IPS DF 6.9 (cell line): ENCODE measurements around the gene TMEM44.

Experiments
- DNase-seq: peaks from one replicate; pipeline ENCODE4 v3.0.0-alpha.2; 2013; ENCODE audit warnings: low read depth, low spot score
- H3K27ac ChIP-seq: one replicate; pipeline ENCODE4 v1.5.1; 2013; ENCODE audit warnings: low read length, control low read depth
- H3K27me3 ChIP-seq: 2 replicates; pipeline ENCODE4 v1.6.1; 2013; ENCODE audit warnings: mild to moderate bottlenecking, low read length; ENCODE audit not compliant: control insufficient read depth, insufficient read depth
- H3K36me3 ChIP-seq: 2 replicates; pipeline ENCODE4 v1.6.1; 2013; ENCODE audit warnings: low read length; ENCODE audit not compliant: control insufficient read depth, insufficient read depth
- H3K4me1 ChIP-seq: 2 replicates; pipeline ENCODE4 v1.6.1; 2013; ENCODE audit warnings: low read length; ENCODE audit not compliant: control insufficient read depth, insufficient read depth
- H3K4me3 ChIP-seq: 2 replicates; pipeline ENCODE4 v1.5.1; 2013; ENCODE audit warnings: mild to moderate bottlenecking, low read length
- H3K9me3 ChIP-seq: 2 replicates; pipeline ENCODE4 v1.6.1; 2013; ENCODE audit warnings: low read length, inconsistent platforms; ENCODE audit not compliant: control insufficient read depth, insufficient read depth
- WGBS: extraction: QIAGEN DNeasy Blood & Tissue Kit; methylation state at CpG from one replicate; pipeline ENCODE4 v1.1.7; 2013; ENCODE audit warnings: mixed read lengths, missing lambda C conversion rate; ENCODE audit not compliant: insufficient read length, insufficient coverage; 5-methylcytosine and 5-hydroxymethylcytosine counted together

Gene TMEM44

GRCh38 chr3:194571491-194572142 lies 61.6 kb downstream of the TMEM44 start:
- Histone ChIP-seq H3K27ac (no peak overlapping the region), H3K9me3 (no peaks in the 10 kb centered on the region), H3K27me3 (no peaks in the 10 kb centered on the region), H3K36me3 (no peaks in the 10 kb centered on the region), H3K4me3 (no peak overlapping the region), H3K4me1 (no peaks in the 10 kb centered on the region)
- no peak for DNase-seq
- WGBS = no CpG with 5 or more reads among the region's 16 CpGs

GRCh38 chr3:194570898-194571297 lies 62.3 kb downstream of the TMEM44 start:
- no CpG with 5 or more reads among the region's 8 CpGs for WGBS
- no peaks in the 10 kb centered on the region for H3K4me1 ChIP-seq

GRCh38 chr3:194570235-194570634 lies 63.0 kb downstream of the TMEM44 start:
- no peaks in the 10 kb centered on the region for H3K9me3 ChIP-seq
- no peak for DNase-seq
- no peaks in the 10 kb centered on the region for H3K36me3 ChIP-seq
- H3K27ac ChIP-seq = no peak overlapping the region
- no CpG with 5 or more reads among the region's 13 CpGs for WGBS
- H3K4me3 ChIP-seq = no peak overlapping the region
- H3K4me1 ChIP-seq = no peaks in the 10 kb centered on the region
- no peaks in the 10 kb centered on the region for H3K27me3 ChIP-seq

More at GRCh38 chr3:194570898-194571297, 62.3 kb downstream of the TMEM44 start:
- Histone ChIP-seq H3K36me3 (no peaks in the 10 kb centered on the region), H3K27ac (no peak overlapping the region), H3K27me3 (no peaks in the 10 kb centered on the region), H3K9me3 (no peaks in the 10 kb centered on the region), H3K4me3 (no peak overlapping the region)
- DNase-seq = no peak

DNA sequence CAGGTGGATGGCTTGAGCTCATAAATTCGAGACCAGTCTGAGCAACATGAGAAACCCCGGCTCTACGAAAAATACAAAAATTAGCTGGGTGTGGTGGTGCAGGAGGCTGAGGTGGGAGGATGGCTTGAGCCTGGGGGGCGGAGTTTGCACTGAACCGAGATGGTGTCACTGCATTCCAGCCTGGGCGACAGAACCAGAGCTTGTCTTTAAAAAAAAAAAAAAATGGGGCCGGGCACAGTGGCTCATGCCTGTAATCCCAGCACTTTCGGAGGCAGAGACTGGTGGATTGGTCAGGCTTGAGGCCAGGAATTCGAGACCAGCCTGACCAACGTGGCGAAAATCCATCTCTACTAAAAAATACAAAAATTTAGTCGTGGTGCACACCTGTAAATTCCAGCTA lies 64.0 kb downstream of the TMEM44 start:
- no peaks in the 10 kb centered on the region for H3K27me3 ChIP-seq
- H3K36me3 ChIP-seq = no peaks in the 10 kb centered on the region
- no CpG with 5 or more reads among the region's 12 CpGs for WGBS
- H3K4me1 ChIP-seq = no peaks in the 10 kb centered on the region
- DNase-seq = no peak
- H3K4me3 ChIP-seq = no peak overlapping the region
- no peaks in the 10 kb centered on the region for H3K9me3 ChIP-seq
- no peak overlapping the region for H3K27ac ChIP-seq

DNA sequence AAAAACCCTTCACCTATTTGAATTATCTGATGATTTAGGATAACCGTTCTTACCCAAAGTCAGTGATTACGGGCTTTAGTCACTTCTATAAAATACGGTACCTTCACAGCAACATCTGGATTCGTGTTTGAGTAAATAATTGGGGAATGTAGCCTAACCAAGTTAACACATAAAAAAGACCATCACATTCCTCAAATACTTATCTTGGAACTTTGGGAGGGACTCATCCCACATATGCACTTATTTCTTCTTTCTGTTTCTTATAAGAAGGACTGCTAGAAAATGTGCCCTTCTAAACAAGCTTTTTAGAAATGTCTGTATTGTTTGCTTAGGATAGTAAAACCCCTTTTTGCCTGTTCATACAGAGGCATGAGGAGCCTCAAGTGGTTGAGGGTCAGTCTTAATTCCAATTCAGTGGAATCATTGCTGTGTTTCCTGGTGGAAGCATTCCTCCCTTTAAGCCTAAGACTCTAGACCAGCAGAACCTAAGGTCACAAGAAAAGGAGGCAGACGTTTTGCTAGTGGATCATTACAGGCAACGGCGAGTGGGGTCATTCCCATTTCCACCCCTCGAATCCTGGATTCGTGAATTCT lies 67.5 kb downstream of the TMEM44 start:
- Histone ChIP-seq H3K4me1 (no peaks in the 10 kb centered on the region), H3K36me3 (no peaks in the 10 kb centered on the region), H3K27me3 (no peaks in the 10 kb centered on the region), H3K27ac (no peak overlapping the region), H3K9me3 (no peaks in the 10 kb centered on the region), H3K4me3 (no peak overlapping the region)
- DNase-seq = no peak
- WGBS = no CpG with 5 or more reads among the region's 9 CpGs

DNA sequence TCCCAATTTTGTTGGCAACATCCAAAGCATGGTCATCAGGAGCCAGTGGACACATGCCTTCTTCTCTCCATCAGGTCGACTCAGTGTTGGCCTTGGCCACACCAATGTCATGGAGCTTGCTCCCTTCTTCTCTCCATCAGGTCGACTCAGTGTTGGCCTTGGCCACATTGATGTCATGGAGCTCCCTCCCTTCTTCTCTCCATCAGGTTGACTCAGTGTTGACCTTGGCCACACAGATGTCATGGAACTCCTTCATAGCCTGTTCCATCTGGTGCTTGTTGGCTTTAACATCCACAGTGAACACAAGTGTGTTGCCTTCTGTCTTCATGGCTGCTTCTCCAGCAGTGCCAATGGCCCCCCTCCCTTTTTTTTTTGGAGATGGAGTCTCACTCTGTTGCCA lies 70.2 kb downstream of the TMEM44 start:
- no peaks in the 10 kb centered on the region for H3K27me3 ChIP-seq
- no peaks in the 10 kb centered on the region for H3K9me3 ChIP-seq
- H3K27ac ChIP-seq = no peak overlapping the region
- no peaks in the 10 kb centered on the region for H3K36me3 ChIP-seq
- no peak overlapping the region for H3K4me3 ChIP-seq
- no peak for DNase-seq
- no CpG with 5 or more reads among the region's 2 CpGs for WGBS
- no peaks in the 10 kb centered on the region for H3K4me1 ChIP-seq

DNA sequence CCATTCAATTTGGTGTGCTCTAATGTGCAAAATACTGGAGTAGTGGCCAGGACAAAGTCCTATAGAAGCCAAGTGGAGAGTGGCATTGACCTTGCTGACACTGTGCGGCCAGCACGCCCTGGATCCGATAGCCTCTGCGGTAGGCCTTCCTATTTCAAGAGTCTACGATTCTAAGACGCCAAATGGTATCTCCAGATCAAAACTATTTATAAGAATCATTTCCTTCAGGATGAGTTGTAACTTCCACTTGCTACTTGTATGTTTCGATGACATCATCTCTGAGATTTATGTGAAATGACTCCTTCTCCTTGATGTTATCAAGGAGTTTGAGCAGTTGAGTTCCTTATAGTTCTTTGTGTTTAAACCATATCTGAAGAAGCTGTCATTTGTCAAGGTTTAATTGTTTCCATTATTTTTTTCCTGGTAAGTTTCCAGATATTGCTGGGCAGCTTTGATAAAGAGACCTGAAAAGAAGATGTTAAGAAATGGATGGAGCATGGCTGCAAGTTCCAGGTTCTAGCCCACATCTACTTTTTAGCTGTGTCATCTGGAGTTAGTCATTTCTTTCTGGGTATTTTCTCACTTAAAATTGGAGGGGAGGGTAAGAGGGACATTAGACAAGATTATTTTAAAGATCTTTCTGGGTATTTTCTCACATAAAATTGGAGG lies 71.8 kb downstream of the TMEM44 start:
- H3K4me1 ChIP-seq = no peaks in the 10 kb centered on the region
- H3K4me3 ChIP-seq = no peak overlapping the region
- no CpG with 5 or more reads among the region's 7 CpGs for WGBS
- H3K36me3 ChIP-seq = no peaks in the 10 kb centered on the region
- H3K27ac ChIP-seq = no peak overlapping the region
- no peaks in the 10 kb centered on the region for H3K9me3 ChIP-seq
- H3K27me3 ChIP-seq = no peaks in the 10 kb centered on the region
- DNase-seq = no peak

GRCh38 chr3:194560047-194560446 lies 73.2 kb downstream of the TMEM44 start:
- Histone ChIP-seq H3K4me3 (no peak overlapping the region), H3K9me3 (no peaks in the 10 kb centered on the region), H3K27ac (no peak overlapping the region), H3K4me1 (no peaks in the 10 kb centered on the region), H3K27me3 (no peaks in the 10 kb centered on the region), H3K36me3 (no peaks in the 10 kb centered on the region)
- WGBS = no CpG with 5 or more reads among the region's 7 CpGs
- DNase-seq = no peak

DNA sequence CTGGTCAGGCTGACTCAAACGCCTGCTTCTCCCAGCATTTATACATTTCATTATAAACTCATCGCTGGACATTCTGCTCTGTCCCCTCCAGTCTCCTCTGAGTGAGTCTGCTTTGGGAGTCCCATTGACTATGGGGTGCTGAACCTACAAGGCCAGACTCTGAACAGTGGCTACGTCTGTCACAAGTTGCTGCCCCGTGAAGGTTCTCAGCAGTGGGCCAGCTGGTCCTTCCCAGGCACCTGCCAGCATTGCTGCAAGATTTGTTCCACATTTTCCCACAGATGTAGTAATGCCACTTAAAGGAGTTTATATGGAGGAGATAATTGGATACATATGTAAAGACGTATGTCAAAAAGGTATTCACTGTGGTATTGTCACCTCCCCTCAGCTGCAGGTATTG lies 73.7 kb downstream of the TMEM44 start:
- no CpG with 5 or more reads among the region's 5 CpGs for WGBS
- no peaks in the 10 kb centered on the region for H3K36me3 ChIP-seq

DNA sequence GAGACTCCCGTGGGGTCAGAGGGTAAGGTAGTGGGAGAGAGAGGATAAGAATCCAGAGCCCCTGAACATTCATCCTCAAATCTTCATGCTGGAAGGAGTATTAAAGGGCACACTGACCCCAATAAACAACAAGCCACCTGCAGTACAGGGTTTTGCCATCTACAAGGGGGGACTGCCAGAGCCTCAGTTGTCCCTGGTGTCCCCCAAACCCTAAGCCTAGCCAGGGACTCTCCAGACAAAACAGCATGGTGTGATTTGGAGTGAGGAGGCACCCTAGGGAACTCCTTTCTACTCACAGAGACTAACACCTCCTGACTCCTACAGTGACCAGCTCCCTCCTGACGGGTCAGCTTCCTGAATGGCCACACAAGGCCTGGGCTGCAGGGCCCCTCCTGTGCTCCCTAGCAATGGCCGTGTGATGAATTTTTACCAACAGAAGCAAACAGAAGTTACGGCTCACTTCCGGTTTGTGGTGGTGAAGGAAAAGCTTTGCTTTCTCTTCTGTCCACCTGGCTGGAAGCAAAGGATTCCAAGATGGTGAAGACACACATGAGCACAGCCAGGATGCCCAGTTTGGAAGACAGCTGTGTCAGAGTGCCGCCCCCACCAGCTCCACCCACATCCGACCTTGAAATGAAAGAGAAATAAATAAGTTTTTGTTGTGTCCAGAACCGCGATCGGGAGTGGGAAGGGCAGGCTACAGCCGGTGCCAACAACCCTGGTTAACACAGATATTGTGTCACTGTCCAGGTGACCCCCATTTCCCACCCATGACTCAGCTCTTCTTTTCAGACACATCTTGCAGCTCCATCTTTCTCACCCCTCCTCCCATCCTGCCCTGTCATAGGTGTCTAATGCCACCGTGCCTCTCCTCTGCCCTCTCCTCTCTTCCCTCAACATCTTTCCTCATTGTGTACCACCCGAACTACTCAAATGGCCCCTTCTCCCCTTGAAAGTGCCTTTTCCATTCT lies 76.8 kb downstream of the TMEM44 start:
- WGBS = no CpG with 5 or more reads among the region's 13 CpGs
- Histone ChIP-seq H3K4me3 (no peak overlapping the region), H3K36me3 (no peaks in the 10 kb centered on the region), H3K9me3 (no peaks in the 10 kb centered on the region), H3K4me1 (no peaks in the 10 kb centered on the region), H3K27ac (no peak overlapping the region), H3K27me3 (no peaks in the 10 kb centered on the region)
- no peak for DNase-seq

More for the DNA sequence above, 73.7 kb downstream of the TMEM44 start:
- no peaks in the 10 kb centered on the region for H3K4me1 ChIP-seq
- H3K4me3 ChIP-seq = no peak overlapping the region
- no peak for DNase-seq
- H3K27me3 ChIP-seq = no peaks in the 10 kb centered on the region
- no peaks in the 10 kb centered on the region for H3K9me3 ChIP-seq
- no peak overlapping the region for H3K27ac ChIP-seq
